HepG2 (cell line): ENCODE results near the gene RTBDN. TPM values are rescaled to one million over a fixed set of nuclear protein-coding genes. Genes with fewer than 3 reads are reported as not detected.

Source experiments
- FOSL2 ChIP-seq: sonication (generic); formaldehyde crosslinking; IDR thresholded peaks from 2 replicates; pipeline ENCODE4 v1.4.0; 2020; ENCODE audit warnings: missing genetic modification reagents
- HINFP ChIP-seq: sonication (generic); formaldehyde crosslinking; IDR thresholded peaks from 2 replicates; pipeline ENCODE4 v1.4.0; 2020; ENCODE audit warnings: low read depth, mild to moderate bottlenecking, missing genetic modification reagents
- JUND ChIP-seq: sonication (generic); formaldehyde crosslinking; IDR thresholded peaks from 2 replicates; pipeline ENCODE4 v1.8.0; 2022; ENCODE audit warnings: mild to moderate bottlenecking, missing genetic modification reagents
- KMT2B ChIP-seq: IDR thresholded peaks from 2 replicates; pipeline ENCODE4 v1.6.1; 2016; ENCODE audit warnings: missing genetic modification reagents, missing compliant biosample characterization
- TEF ChIP-seq: sonication (generic); formaldehyde crosslinking; IDR thresholded peaks from 2 replicates; pipeline ENCODE4 v1.5.0; 2020; ENCODE audit warnings: missing genetic modification reagents
- ZNF30 ChIP-seq: sonication (generic); formaldehyde crosslinking; IDR thresholded peaks from 2 replicates; pipeline ENCODE4 v1.5.0; 2020; ENCODE audit warnings: mild to moderate bottlenecking, missing genetic modification reagents
- ZNF550 ChIP-seq: sonication (generic); formaldehyde crosslinking; IDR thresholded peaks from 2 replicates; pipeline ENCODE4 v1.4.0; 2020; ENCODE audit warnings: mild to moderate bottlenecking, missing genetic modification reagents, borderline replicate concordance
- ZNF558 ChIP-seq: sonication (generic); formaldehyde crosslinking; IDR thresholded peaks from 2 replicates; pipeline ENCODE4 v1.9.0; 2022; ENCODE audit warnings: mild to moderate bottlenecking, missing genetic modification reagents, borderline replicate concordance
- polyA plus RNA-seq, 8 experiments: library from polyadenylated mRNA; depleted of rRNA in 3 of 8; stranded (reverse) in 7 of 8; unstranded in 1 of 8; fragments of >200 nt; fragmentation: Illumina TruSeq in 4 of 8; extraction: Trizol in 4 of 8; gene quantifications; 2 replicates each; pipeline versions ENCODE4 v1.2.1 to v1.2.3, GENCODE V29; 2011 to 2016; ENCODE audit warnings: low read depth in 4 of 8, missing spikeins in 1 of 8, mixed read lengths in 1 of 8; ENCODE audit not compliant: insufficient read depth in 1 of 8
- total RNA-seq, 5 experiments: library from RNA; depleted of rRNA; stranded (reverse); fragments of >200 nt; fragmentation: Illumina TruSeq; extraction: Trizol; gene quantifications; 2 replicates each; pipeline ENCODE4 v1.2.3, GENCODE V29; 2016; ENCODE audit warnings: low read depth in 1 of 5
- TF ChIP-seq, protein P1 (sequence below), 2 experiments: fragments of 450-650 bp in 1 of 2; sonication (generic) in 1 of 2; formaldehyde crosslinking in 1 of 2; IDR thresholded peaks; 2 replicates each; pipeline versions ENCODE4 v1.6.1 to v1.8.0; 2016 to 2022; ENCODE audit warnings: antibody characterized with exemption in 1 of 2, mild to moderate bottlenecking in 1 of 2, missing genetic modification reagents in 1 of 2
- TF ChIP-seq, protein P2 (sequence below): IDR thresholded peaks from 2 replicates; pipeline ENCODE4 v1.6.1; 2012; ENCODE audit warnings: inconsistent platforms
- TF ChIP-seq, protein P3 (sequence below): sonication (generic); formaldehyde crosslinking; IDR thresholded peaks from 2 replicates; pipeline ENCODE4 v1.4.0; 2020; ENCODE audit warnings: missing genetic modification reagents
- TF ChIP-seq, protein P4 (sequence below): sonication (generic); formaldehyde crosslinking; conservative IDR thresholded peaks from 2 replicates; pipeline ENCODE4 v1.8.0; 2022; ENCODE audit warnings: missing genetic modification reagents

Gene RTBDN
- total and polyA plus RNA-seq, 2 of the 13 experiments (the other 11 are each of a cell fraction or from before 2014, with no cell fraction given), result 0.27 to 0.48 TPM

DNA sequence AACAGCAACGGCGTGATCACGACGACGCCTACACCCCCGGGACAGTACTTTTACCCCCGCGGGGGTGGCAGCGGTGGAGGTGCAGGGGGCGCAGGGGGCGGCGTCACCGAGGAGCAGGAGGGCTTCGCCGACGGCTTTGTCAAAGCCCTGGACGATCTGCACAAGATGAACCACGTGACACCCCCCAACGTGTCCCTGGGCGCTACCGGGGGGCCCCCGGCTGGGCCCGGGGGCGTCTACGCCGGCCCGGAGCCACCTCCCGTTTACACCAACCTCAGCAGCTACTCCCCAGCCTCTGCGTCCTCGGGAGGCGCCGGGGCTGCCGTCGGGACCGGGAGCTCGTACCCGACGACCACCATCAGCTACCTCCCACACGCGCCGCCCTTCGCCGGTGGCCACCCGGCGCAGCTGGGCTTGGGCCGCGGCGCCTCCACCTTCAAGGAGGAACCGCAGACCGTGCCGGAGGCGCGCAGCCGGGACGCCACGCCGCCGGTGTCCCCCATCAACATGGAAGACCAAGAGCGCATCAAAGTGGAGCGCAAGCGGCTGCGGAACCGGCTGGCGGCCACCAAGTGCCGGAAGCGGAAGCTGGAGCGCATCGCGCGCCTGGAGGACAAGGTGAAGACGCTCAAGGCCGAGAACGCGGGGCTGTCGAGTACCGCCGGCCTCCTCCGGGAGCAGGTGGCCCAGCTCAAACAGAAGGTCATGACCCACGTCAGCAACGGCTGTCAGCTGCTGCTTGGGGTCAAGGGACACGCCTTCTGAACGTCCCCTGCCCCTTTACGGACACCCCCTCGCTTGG lies 42.1 kb downstream of the RTBDN start (continued):
- TF ChIP-seq, protein P1, sequence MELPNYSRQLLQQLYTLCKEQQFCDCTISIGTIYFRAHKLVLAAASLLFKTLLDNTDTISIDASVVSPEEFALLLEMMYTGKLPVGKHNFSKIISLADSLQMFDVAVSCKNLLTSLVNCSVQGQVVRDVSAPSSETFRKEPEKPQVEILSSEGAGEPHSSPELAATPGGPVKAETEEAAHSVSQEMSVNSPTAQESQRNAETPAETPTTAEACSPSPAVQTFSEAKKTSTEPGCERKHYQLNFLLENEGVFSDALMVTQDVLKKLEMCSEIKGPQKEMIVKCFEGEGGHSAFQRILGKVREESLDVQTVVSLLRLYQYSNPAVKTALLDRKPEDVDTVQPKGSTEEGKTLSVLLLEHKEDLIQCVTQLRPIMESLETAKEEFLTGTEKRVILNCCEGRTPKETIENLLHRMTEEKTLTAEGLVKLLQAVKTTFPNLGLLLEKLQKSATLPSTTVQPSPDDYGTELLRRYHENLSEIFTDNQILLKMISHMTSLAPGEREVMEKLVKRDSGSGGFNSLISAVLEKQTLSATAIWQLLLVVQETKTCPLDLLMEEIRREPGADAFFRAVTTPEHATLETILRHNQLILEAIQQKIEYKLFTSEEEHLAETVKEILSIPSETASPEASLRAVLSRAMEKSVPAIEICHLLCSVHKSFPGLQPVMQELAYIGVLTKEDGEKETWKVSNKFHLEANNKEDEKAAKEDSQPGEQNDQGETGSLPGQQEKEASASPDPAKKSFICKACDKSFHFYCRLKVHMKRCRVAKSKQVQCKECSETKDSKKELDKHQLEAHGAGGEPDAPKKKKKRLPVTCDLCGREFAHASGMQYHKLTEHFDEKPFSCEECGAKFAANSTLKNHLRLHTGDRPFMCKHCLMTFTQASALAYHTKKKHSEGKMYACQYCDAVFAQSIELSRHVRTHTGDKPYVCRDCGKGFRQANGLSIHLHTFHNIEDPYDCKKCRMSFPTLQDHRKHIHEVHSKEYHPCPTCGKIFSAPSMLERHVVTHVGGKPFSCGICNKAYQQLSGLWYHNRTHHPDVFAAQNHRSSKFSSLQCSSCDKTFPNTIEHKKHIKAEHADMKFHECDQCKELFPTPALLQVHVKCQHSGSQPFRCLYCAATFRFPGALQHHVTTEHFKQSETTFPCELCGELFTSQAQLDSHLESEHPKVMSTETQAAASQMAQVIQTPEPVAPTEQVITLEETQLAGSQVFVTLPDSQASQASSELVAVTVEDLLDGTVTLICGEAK (IDR thresholded peaks at IDR 0.05), result no peak
- TF ChIP-seq, protein P1 (CRISPR knock-in tag; IDR thresholded peaks at IDR 0.05), result peak; percentile 80; the same call in 1 of the 2 replicates
- TF ChIP-seq ZNF550 (CRISPR knock-in tag) (no peak), FOSL2 (CRISPR knock-in tag) (peak; percentile 39; the same call in 1 of the 2 replicates), JUND (CRISPR knock-in tag) (no peak), ZNF30 (CRISPR knock-in tag) (no peak), ZNF558 (CRISPR knock-in tag) (peak; percentile 83), TEF (no peak), HINFP (CRISPR knock-in tag) (0 out of 2 replicates have a peak, but pooled peaks have one; percentile 39), KMT2B (no peak)
- TF ChIP-seq, protein P2, sequence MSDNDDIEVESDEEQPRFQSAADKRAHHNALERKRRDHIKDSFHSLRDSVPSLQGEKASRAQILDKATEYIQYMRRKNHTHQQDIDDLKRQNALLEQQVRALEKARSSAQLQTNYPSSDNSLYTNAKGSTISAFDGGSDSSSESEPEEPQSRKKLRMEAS, result peak; percentile 86
- TF ChIP-seq, protein P3, sequence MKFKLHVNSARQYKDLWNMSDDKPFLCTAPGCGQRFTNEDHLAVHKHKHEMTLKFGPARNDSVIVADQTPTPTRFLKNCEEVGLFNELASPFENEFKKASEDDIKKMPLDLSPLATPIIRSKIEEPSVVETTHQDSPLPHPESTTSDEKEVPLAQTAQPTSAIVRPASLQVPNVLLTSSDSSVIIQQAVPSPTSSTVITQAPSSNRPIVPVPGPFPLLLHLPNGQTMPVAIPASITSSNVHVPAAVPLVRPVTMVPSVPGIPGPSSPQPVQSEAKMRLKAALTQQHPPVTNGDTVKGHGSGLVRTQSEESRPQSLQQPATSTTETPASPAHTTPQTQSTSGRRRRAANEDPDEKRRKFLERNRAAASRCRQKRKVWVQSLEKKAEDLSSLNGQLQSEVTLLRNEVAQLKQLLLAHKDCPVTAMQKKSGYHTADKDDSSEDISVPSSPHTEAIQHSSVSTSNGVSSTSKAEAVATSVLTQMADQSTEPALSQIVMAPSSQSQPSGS (CRISPR knock-in tag), result no peak
- TF ChIP-seq, protein P4, sequence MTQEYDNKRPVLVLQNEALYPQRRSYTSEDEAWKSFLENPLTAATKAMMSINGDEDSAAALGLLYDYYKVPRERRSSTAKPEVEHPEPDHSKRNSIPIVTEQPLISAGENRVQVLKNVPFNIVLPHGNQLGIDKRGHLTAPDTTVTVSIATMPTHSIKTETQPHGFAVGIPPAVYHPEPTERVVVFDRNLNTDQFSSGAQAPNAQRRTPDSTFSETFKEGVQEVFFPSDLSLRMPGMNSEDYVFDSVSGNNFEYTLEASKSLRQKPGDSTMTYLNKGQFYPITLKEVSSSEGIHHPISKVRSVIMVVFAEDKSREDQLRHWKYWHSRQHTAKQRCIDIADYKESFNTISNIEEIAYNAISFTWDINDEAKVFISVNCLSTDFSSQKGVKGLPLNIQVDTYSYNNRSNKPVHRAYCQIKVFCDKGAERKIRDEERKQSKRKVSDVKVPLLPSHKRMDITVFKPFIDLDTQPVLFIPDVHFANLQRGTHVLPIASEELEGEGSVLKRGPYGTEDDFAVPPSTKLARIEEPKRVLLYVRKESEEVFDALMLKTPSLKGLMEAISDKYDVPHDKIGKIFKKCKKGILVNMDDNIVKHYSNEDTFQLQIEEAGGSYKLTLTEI (CRISPR knock-in tag), result no peak
